Measurements from ENCODE around the gene RPL13.

Gene RPL13

DNA sequence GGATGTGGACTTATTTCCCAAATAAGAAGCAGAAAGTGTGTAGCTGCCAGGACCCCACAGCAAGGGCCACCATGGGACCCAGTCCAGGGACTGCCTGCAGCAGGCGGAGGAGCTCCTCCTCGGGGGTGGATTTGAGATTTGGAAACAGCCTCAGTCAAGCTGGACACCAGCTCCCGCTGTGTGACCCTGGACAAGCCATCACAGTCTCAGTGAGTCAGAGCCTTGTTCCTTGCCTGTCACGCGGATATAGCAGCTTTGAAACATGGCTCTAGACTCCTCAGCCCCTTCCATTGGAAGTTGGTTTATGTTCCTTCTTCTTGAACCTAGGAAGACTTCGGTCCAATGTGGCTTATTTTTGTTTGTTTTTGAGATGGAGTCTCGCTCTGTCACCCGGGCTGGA lies 40.5 kb downstream of the RPL13 start:
- DNase-seq, result peak; percentile 7

DNA sequence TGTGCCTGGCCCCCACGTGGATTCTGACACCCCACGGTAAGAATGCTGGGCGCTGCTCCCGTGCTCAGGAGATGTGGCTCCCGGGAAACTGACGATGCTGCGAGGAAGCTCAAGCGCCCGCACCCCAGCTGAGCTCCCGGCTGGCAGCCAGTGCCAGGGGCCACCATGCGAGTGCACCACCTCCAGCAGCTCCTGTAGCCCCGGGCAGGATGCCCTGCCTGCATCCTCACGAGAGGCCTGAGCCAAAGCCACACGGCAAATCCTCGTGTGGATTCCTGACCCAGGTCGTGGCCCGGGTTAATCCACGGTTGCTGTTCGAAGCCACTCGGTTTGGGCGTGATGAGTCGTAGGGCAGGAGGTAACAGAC lies 41.4 kb downstream of the RPL13 start:
- no peak for DNase-seq

DNA sequence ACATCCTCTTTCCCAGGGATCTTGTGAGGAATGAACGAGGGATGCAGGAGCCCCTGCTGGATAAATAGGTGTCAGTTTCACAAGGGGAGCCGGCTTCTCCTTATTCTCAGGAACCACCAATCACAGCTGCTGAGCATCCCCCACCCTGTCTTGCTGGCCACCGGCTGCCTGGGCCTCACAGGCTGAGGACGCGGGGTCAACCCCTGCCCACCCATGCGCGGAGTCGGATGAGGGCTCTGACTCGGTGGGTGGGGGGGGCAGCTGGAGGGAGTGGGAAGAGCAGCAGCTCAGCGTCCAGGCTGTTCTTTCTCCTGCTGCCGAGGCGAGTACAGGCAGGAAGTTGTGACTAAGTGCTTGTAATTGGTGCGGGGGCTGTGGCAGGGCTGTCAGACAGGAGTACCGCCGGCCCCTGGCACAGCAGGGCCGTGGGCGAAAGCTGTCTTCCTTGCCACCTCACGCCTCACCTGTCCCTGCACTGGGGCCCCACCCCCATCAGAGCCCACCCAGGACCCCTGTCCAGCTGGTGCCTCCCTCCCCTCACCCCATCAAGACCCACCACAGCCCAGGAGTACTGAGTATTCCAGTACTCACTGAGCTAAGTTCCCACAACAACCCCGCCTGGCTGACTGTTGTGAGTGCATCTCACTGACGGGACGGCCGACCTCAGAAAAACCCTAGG lies 41.9 kb downstream of the RPL13 start:
- DNase-seq, result peak; percentile 70

DNA sequence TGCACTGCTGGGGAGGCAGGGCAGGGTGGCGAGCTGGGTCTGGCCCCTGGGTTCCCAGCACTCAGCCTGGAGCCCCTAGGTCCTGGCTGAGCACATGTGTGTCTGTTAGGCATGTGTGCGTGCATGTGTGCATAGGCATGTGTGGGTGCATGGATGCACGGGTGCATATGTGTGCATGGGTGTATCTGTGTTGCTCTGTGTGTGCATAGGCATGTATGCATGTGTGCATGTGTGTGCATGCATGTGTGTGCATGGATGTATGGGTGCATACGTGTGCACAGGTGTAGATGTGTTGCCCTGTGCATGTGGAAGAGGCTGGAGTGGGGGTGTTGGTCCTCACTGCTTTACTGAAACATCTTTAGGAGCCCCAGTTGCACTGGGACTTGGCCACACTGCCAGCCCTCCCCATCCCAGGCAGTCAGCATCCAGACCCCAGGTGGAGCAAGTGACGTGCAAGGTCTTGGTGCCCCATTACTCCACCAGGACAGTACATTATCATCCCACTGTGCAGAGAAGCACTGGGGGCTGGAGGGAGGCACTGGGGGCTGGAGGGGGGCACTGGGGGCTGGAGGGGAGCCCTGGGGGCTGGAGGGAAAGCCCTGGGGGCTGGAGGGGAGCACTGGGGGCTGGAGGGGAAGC lies 42.6 kb downstream of the RPL13 start:
- DNase-seq, result no peak

DNA sequence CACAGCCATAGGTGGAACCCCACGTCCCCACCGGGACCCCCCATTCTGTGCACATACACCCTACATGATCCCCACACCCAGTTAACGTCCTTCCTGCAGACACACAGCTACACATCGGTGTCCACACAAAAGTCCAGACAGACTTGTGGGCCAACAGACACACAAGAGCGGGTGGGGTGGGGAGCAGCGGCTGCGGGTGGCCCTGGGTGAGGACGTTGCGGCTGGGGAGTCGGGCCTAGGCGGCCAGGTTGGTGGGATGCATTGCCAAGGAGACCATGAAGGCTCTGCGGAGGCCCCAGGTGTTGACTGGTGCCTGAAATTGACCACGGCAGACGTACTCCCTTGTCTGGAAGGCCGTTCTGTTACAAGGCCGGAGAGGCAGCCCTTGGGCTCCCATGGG lies 44.3 kb downstream of the RPL13 start:
- no peak for DNase-seq

DNA sequence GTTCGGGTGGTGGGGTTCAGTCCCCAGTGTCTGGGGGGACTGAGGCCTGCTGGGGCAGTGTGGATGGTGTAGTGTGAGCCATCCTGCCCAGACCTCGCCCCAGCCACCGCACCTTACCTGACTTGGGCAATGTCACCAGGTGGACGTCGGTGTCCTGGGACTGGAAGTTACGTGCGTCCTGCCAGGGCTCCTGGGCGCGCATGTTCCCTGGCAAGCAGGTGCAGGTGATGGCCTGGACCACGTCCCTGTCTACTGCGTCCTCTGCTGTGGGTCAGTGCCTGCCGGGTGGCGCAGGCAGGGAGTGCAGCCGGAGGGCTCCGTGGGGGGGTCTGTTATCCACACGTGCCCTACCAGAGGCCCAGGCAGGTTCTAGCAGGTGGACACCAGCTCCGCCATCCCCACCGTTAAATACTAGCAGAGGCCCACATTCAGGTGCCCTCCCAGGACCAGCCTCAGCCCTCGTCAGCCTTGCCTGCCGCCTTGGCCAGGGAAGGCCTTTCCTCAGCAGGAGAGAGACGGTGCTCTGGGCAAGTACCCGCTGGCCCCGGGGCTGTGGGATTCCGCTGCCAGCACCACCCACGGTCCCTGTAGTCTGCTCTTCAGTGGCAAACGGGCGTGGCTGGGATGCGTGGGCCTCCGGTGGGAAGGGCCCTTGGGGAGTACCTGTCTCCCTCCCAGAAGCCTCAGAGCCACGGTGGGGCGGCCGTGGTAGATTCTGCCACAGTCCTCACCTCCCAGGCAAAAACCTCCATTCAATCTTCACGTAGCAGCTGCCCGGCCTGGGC lies 44.9 kb downstream of the RPL13 start:
- DNase-seq, result no peak

DNA sequence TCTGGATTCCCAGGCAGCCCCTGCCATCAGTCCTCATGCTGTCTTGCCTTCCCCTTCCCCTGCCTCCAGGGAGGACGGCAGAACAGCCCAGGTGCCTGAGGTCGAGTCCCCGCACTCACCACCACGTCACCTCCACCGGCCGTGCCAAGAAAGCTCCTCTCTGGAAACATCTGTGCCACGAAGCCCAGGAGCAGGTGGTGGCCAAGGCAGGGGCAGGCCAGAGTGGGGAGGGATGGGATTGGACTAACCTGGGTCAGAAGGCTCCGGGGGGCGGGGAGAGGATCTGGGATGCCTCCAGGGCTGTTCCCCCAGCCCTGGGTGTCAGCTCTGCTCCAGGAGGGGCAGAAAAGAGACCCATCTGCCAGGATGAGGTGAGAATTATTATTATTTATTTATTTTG lies 45.5 kb downstream of the RPL13 start:
- DNase-seq, result no peak

DNA sequence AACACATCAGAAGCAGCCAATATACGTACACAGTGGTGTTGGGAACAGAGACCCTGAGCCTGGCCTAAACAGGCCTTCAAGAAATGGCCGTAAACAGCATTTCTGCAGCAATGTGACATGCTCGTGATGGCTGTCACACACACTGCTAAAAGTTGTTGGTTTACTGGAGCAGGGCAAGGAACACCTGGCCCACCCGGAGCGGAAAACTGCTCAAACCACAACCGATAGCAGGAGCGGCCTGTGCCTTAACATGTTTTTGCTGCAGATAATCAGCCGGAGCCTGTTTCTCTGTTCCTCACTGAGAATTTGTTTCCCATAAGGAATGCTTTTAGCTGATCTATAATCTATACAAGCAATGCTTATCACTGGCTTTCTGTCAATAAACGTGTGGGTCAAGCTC lies 47.0 kb downstream of the RPL13 start:
- DNase-seq, result no peak

DNA sequence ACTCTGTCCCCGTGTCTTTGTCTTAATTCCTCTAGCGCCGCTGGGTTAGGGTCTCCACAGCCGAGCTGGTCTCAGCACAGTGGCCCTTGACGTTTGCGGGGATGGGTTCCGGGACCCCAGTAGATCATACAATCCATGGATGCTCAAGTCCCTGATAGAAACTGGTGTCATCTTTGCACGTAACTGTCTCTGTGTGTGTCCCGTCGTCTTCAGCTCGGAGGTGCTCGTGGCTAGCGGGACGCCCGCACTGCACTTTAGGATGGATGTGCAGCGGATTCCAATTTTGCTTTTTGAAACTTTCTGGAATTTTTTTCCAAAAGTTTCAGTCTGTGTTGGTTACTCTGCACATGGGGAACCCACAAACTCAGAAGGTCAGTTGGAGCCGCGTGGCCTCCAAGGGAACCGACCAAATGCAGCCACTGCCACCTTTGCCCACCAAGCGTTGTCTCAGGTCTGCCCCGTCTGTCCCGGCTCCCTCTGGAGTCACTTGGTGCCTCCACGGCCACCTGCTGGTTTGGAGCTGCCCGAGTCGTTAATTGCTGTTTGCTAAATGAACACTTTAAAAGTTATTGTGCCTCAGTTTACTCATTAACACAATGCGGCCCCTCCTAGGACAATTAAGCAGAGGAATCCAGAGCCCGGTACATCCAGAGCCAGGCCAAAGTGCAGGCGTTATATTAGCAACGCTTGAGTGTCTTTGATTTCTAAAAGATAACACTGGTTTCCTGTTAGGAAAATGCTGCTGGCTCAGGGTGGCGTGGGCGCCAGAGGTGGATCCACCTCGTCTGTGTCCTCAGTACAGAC lies 47.7 kb downstream of the RPL13 start:
- DNase-seq, result no peak

DNA sequence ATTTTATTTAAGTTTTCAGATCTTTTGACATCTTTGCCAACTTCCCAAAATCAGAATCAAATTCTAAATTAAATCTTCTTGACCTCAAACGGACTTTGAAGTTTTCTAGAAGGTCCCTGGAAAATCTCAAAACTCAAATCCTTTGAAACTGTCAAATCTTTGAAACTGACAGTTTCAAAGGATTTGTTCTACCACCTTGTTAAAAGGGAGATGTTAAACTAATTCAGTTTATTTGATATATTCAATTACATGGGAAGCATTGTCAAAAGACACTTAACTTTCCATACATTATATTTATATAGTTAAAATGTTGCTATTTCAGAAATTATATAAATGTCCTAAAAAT lies 49.6 kb downstream of the RPL13 start:
- no peak for DNase-seq

DNA sequence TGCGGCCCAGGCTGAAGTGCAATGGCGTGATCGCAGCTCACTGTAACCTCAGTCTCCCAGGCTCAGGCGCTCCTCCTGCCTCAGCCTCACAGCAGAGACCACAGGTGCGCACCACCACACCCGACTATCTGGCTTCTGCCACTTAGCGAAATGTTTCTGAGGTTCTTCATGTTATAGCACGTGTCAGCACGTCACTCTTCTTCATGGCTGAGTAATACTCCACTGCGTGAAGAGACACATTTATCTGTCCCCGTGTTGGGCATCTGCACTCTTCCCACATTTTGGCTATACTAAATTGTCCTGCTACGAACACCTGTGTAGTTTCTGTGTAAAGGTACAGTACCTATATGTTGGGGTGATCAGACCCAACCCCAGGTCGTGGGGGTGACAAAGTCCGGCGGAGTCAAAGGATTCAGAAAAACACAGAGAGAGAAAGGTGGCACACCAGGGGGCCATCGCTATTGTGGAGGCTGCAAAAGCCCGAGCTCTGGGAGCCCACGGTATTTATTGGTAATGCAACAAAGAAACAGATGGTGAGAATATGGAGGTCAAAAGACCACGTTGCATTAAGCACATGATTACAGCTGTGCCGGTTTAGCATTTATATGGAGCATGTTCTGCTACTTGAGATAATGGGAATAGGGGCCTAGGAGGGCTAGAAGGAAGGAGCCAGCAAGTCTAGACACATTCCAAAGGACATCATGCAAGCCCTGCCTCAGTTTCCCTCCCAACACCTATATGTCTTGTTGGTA lies 52.1 kb downstream of the RPL13 start:
- DNase-seq, result no peak

DNA sequence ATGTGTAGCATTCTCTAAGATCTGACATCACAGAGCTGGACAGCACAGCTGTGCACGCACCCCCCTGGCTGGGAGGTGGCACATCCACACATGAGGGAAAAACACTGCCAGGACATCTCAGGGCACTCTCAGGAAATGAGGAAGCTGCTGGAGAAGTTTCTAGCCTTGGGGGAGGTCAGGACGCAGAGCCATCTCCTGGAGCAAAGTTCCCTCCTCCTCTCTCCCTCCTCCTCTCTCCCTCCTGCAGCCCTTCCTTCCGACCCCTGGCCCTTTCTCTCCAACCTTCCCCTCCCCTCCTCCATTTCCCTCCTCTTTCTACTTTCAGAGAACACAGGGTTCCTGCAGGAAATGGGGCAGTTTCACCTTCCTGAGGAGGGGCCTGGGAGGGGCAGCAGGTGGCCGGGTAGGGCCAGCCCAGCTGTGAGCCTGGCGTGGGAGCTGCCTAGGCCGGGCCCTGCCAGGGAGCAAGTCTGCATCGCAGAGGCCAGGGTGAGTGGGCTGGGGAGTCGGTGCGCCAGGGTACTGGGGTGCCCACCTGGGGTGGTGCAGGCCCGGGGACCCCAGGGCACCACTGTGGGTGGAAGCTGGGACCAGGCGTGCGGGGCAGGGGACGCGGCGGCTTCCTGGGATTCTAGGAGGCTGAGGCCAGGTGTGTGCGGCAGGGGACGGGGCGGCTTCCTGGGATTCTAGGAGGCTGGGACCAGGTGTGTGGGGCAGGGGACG lies 52.9 kb downstream of the RPL13 start, which contains the start of gene DPEP1:
DPEP1 (plus strand) TSS at position 412 of the 723 bp plus-strand sequence. CDS start 16,769 bp downstream, outside the sequence.
- peak; percentile 3 for DNase-seq

DNA sequence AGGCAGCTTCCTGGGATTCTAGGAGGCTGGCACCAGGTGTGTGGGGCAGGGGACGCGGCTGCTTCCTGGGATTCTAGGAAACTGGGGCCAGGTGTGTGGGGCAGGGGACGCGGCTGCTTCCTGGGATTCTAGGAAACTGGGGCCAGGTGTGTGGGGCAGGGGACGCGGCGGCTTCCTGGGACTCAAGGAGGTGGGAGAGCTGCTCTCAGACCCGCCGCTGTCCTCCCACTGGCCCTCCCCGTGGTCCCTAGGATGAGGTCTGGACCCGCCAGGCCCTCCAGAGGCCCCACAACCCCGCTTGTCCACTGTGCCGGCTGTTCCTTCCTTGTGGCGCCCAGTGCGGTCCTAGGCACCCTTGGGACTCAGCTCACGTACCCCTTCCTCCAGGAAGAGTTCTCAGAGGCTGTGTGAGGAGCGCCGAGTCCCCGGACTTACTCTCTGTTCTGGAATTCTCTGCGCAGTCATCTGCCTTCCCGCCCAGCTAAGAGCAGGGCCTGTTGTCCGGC lies 53.5 kb downstream of the RPL13 start:
- DNase-seq, result no peak

Measured in inflammatory macrophage treated with lipopolysaccharide for 4 hours (primary cell).